Heart left ventricle (tissue), 13 donors: Measurements from ENCODE around the gene RPP25L.

Experiments used
- POLR2A ChIP-seq, 2 donors: fragments of 450-650 bp; IDR thresholded peaks; one replicate each; pipeline ENCODE4 v1.6.1; 2017; ENCODE audit warnings: antibody characterized with exemption in 2 of 2, mild to moderate bottlenecking in 2 of 2, moderate library complexity in 2 of 2
- TF ChIP-seq, protein P1 (sequence below), 12 donors: fragments of 200-600 bp; sonication (generic) in 4 of 12; IDR thresholded peaks; one replicate each; pipeline versions ENCODE4 v1.5.0 to v1.8.0; 2018 to 2022; ENCODE audit warnings: antibody characterized with exemption in 12 of 12, mild to moderate bottlenecking in 5 of 12
- donor health status: ischemic (EF 13 %, LVEDD 7.1; RV severe dilation, severe dysfunction).
- donor health status: DM: no; HTN: yes; CAD: no.
- donor health status: DM: no; HTN: no; CAD: no.
- donor health status: ischemic (EF 25% LVEDD 6.9; RV normal size, moderate dysfunction).
- donor health status: ischemic (EF 25% LVEDD 5.7; RV mildly dilated, moderate dysfunction).
- donor health status: ischemic (EF 35%, LVEDD 5.7; RV mildly dilated, moderate dysfunction).
- donor health status: nonischemic (EF 11% LVEDD 7.7; RV severe dilation, severe dysfunction).
- donor health status: DM: yes; HTN: yes; CAD: no.
- donor health status: PGD.
- donor health status: ischemic (EF 29% LVEDD 5.4; RV normal size, mild dysfunction).
- donor health status: nonischemic (EF 23%, LVEDD 6.1; RV moderate dilation, normal function).

- TF ChIP-seq, protein P1, sequence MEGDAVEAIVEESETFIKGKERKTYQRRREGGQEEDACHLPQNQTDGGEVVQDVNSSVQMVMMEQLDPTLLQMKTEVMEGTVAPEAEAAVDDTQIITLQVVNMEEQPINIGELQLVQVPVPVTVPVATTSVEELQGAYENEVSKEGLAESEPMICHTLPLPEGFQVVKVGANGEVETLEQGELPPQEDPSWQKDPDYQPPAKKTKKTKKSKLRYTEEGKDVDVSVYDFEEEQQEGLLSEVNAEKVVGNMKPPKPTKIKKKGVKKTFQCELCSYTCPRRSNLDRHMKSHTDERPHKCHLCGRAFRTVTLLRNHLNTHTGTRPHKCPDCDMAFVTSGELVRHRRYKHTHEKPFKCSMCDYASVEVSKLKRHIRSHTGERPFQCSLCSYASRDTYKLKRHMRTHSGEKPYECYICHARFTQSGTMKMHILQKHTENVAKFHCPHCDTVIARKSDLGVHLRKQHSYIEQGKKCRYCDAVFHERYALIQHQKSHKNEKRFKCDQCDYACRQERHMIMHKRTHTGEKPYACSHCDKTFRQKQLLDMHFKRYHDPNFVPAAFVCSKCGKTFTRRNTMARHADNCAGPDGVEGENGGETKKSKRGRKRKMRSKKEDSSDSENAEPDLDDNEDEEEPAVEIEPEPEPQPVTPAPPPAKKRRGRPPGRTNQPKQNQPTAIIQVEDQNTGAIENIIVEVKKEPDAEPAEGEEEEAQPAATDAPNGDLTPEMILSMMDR (IDR thresholded peaks at IDR 0.05) = peak; percentile 82 to 91 (median 86)
- no peak for TF ChIP-seq POLR2A (IDR thresholded peaks at IDR 0.05)
These were observed 992 bp upstream of the RPP25L start for GRCh38 chr9:34612788-34613390.
